ENCODE data around the gene PRSS21.

The PRSS21 gene

GRCh38 chr16:2816751-2817339 lies at the start of gene PRSS21:
Gene PRSS21 (plus strand): TSS chr16:2817237. CDS start chr16:2817269, 32 bp downstream.
- peak within 1 kb of the TSS; percentile 60 for H3K4me3 Mint-ChIP-seq
- H3K9me3 Mint-ChIP-seq: no peaks in the 10 kb centered on the region
- no peaks in the 10 kb centered on the region for H3K27me3 Mint-ChIP-seq
- no peaks in the 10 kb centered on the region for H3K4me1 Mint-ChIP-seq (ENCODE audit: low read depth)
- no peaks in the 10 kb centered on the region for H3K36me3 Mint-ChIP-seq (ENCODE audit: low read depth)
- no peak within 1 kb of the TSS for H3K27ac Mint-ChIP-seq

- peaks cover 93% of the 10 kb centered on the region for H3K36me3 Mint-ChIP-seq (ENCODE audit: low read depth)
- no peaks in the 10 kb centered on the region for H3K27me3 Mint-ChIP-seq
- no peaks in the 10 kb centered on the region for H3K9me3 Mint-ChIP-seq
- H3K27ac Mint-ChIP-seq: no peak overlapping the region
- H3K4me1 Mint-ChIP-seq (ENCODE audit: low read depth): peaks cover 3% of the 10 kb centered on the region
- no peak overlapping the region for H3K4me3 Mint-ChIP-seq
Measured at GRCh38 chr16:2767891-2768290, 49.1 kb upstream of the PRSS21 start.

GRCh38 chr16:2768403-2769089 lies 48.5 kb upstream of the PRSS21 start:
- no peak overlapping the region for H3K27ac Mint-ChIP-seq

GRCh38 chr16:2769100-2769529 lies 47.9 kb upstream of the PRSS21 start:
- H3K27me3 Mint-ChIP-seq: no peaks in the 10 kb centered on the region
- peaks cover 3% of the 10 kb centered on the region for H3K4me1 Mint-ChIP-seq (ENCODE audit: low read depth)
- H3K9me3 Mint-ChIP-seq: no peaks in the 10 kb centered on the region
- H3K27ac Mint-ChIP-seq: no peak overlapping the region
- H3K36me3 Mint-ChIP-seq (ENCODE audit: low read depth): peaks cover 85% of the 10 kb centered on the region
- no peak overlapping the region for H3K4me3 Mint-ChIP-seq

More at GRCh38 chr16:2768403-2769089, 48.5 kb upstream of the PRSS21 start:
- no peaks in the 10 kb centered on the region for H3K9me3 Mint-ChIP-seq
- H3K27me3 Mint-ChIP-seq: no peaks in the 10 kb centered on the region
- H3K4me1 Mint-ChIP-seq (ENCODE audit: low read depth): peaks cover 3% of the 10 kb centered on the region
- peaks cover 88% of the 10 kb centered on the region for H3K36me3 Mint-ChIP-seq (ENCODE audit: low read depth)
- H3K4me3 Mint-ChIP-seq: no peak overlapping the region

GRCh38 chr16:2769675-2770056 lies 47.4 kb upstream of the PRSS21 start:
- H3K27me3 Mint-ChIP-seq: no peaks in the 10 kb centered on the region
- peaks cover 79% of the 10 kb centered on the region for H3K36me3 Mint-ChIP-seq (ENCODE audit: low read depth)
- no peak overlapping the region for H3K4me3 Mint-ChIP-seq
- H3K9me3 Mint-ChIP-seq: no peaks in the 10 kb centered on the region
- peaks cover 3% of the 10 kb centered on the region for H3K4me1 Mint-ChIP-seq (ENCODE audit: low read depth)
- peak overlapping the region; percentile 40 for H3K27ac Mint-ChIP-seq

GRCh38 chr16:2770057-2770951 lies 46.7 kb upstream of the PRSS21 start:
- Mint-ChIP-seq H3K9me3 (no peaks in the 10 kb centered on the region), H3K4me3 (no peak overlapping the region), H3K27me3 (no peaks in the 10 kb centered on the region), H3K27ac (no peak overlapping the region), H3K4me1 (ENCODE audit: low read depth) (peaks cover 5% of the 10 kb centered on the region), H3K36me3 (ENCODE audit: low read depth) (peaks cover 73% of the 10 kb centered on the region)

- Mint-ChIP-seq H3K36me3 (ENCODE audit: low read depth) (peaks cover 64% of the 10 kb centered on the region), H3K27ac (no peak overlapping the region)
Measured at GRCh38 chr16:2771496-2772402, 45.3 kb upstream of the PRSS21 start.

GRCh38 chr16:2773188-2773968 lies 43.7 kb upstream of the PRSS21 start:
- Mint-ChIP-seq H3K4me1 (ENCODE audit: low read depth) (peaks cover 22% of the 10 kb centered on the region), H3K27ac (no peak overlapping the region), H3K4me3 (no peak overlapping the region), H3K27me3 (no peaks in the 10 kb centered on the region), H3K9me3 (no peaks in the 10 kb centered on the region), H3K36me3 (ENCODE audit: low read depth) (peaks cover 55% of the 10 kb centered on the region)

More at GRCh38 chr16:2771496-2772402, 45.3 kb upstream of the PRSS21 start:
- Mint-ChIP-seq H3K27me3 (no peaks in the 10 kb centered on the region), H3K4me1 (ENCODE audit: low read depth) (peaks cover 16% of the 10 kb centered on the region), H3K4me3 (no peak overlapping the region), H3K9me3 (no peaks in the 10 kb centered on the region)

- Mint-ChIP-seq H3K27me3 (no peaks in the 10 kb centered on the region), H3K9me3 (no peaks in the 10 kb centered on the region)
Measured at GRCh38 chr16:2774161-2774891, 42.7 kb upstream of the PRSS21 start.

GRCh38 chr16:2775131-2775716 lies 41.8 kb upstream of the PRSS21 start:
- peaks cover 39% of the 10 kb centered on the region for H3K36me3 Mint-ChIP-seq (ENCODE audit: low read depth)
- H3K27ac Mint-ChIP-seq: peak overlapping the region; percentile 26

More at GRCh38 chr16:2774161-2774891, 42.7 kb upstream of the PRSS21 start:
- Mint-ChIP-seq H3K4me1 (ENCODE audit: low read depth) (peaks cover 28% of the 10 kb centered on the region), H3K36me3 (ENCODE audit: low read depth) (peaks cover 48% of the 10 kb centered on the region), H3K27ac (no peak overlapping the region), H3K4me3 (no peak overlapping the region)

GRCh38 chr16:2775765-2776499 lies 41.1 kb upstream of the PRSS21 start:
- H3K27ac Mint-ChIP-seq: peak overlapping the region; percentile 92
- no peaks in the 10 kb centered on the region for H3K9me3 Mint-ChIP-seq
- peaks cover 32% of the 10 kb centered on the region for H3K36me3 Mint-ChIP-seq (ENCODE audit: low read depth)

More at GRCh38 chr16:2775131-2775716, 41.8 kb upstream of the PRSS21 start:
- peaks cover 28% of the 10 kb centered on the region for H3K4me1 Mint-ChIP-seq (ENCODE audit: low read depth)
- no peaks in the 10 kb centered on the region for H3K27me3 Mint-ChIP-seq
- no peaks in the 10 kb centered on the region for H3K9me3 Mint-ChIP-seq
- peak overlapping the region; percentile 96 for H3K4me3 Mint-ChIP-seq

GRCh38 chr16:2776500-2777139 lies 40.4 kb upstream of the PRSS21 start:
- H3K36me3 Mint-ChIP-seq (ENCODE audit: low read depth): peaks cover 27% of the 10 kb centered on the region
- no peaks in the 10 kb centered on the region for H3K9me3 Mint-ChIP-seq
- peak overlapping the region; percentile 96 for H3K4me3 Mint-ChIP-seq
- no peaks in the 10 kb centered on the region for H3K27me3 Mint-ChIP-seq
- H3K4me1 Mint-ChIP-seq (ENCODE audit: low read depth): peaks cover 28% of the 10 kb centered on the region
- H3K27ac Mint-ChIP-seq: peak overlapping the region; percentile 92

More at GRCh38 chr16:2775765-2776499, 41.1 kb upstream of the PRSS21 start:
- Mint-ChIP-seq H3K4me3 (peak overlapping the region; percentile 96), H3K27me3 (no peaks in the 10 kb centered on the region), H3K4me1 (ENCODE audit: low read depth) (peaks cover 28% of the 10 kb centered on the region)
